Suprapubic skin (tissue), 4 donors: ENCODE measurements around the gene RAPH1. TPM values are rescaled to one million over a fixed set of nuclear protein-coding genes. Genes with fewer than 3 reads are reported as not detected.

Experiments
- DNase-seq, 2 donors: peaks; one replicate each; pipeline ENCODE4 v3.0.0-alpha.2; 2019; ENCODE audit warnings: low spot score in 2 of 2
- H3K27ac ChIP-seq: fragments of 200-600 bp; sonication (generic); one replicate; pipeline ENCODE4 v1.5.1; 2019
- H3K27me3 ChIP-seq: fragments of 200-600 bp; sonication (generic); one replicate; pipeline ENCODE4 v1.5.1; 2019
- H3K36me3 ChIP-seq: fragments of 200-600 bp; sonication (generic); one replicate; pipeline ENCODE4 v1.5.1; 2019
- H3K4me1 ChIP-seq: fragments of 200-600 bp; sonication (generic); one replicate; pipeline ENCODE4 v1.5.1; 2019
- H3K4me3 ChIP-seq: fragments of 200-600 bp; sonication (generic); one replicate; pipeline ENCODE4 v1.5.1; 2019; ENCODE audit warnings: mild to moderate bottlenecking
- H3K9me3 ChIP-seq: fragments of 200-600 bp; sonication (generic); one replicate; pipeline ENCODE4 v1.5.1; 2019
- EP300 ChIP-seq: sonication (generic); formaldehyde crosslinking; IDR thresholded peaks from one replicate; pipeline ENCODE4 v1.6.1; 2017; ENCODE audit warnings: antibody characterized with exemption
- POLR2A ChIP-seq, 2 donors: fragments of 450-650 bp; IDR thresholded peaks; one replicate each; pipeline ENCODE4 v1.6.1; 2017; ENCODE audit warnings: antibody characterized with exemption in 2 of 2, mild to moderate bottlenecking in 2 of 2, moderate library complexity in 2 of 2
- POLR2AphosphoS5 ChIP-seq, 3 donors: sonication (generic); formaldehyde crosslinking; IDR thresholded peaks; one replicate each; pipeline ENCODE4 v1.6.1; 2017; ENCODE audit warnings: antibody characterized with exemption in 3 of 3
- WGBS: methylation state at CpG from one replicate; pipeline ENCODE4 v1.1.5; 2018; 5-methylcytosine and 5-hydroxymethylcytosine counted together
- total RNA-seq, 4 donors: library from RNA; depleted of rRNA; stranded (reverse); fragments of >200 nt; gene quantifications; one replicate each; pipeline ENCODE4 v1.1.0, GENCODE V29; 2016
- TF ChIP-seq, protein P1 (sequence below), 2 donors: fragments of 200-600 bp in 1 of 2; fragments of 450-650 bp in 1 of 2; sonication (generic) in 1 of 2; IDR thresholded peaks; one replicate each; pipeline ENCODE4 v1.5.1; 2016 to 2019; ENCODE audit warnings: antibody characterized with exemption in 2 of 2, mild to moderate bottlenecking in 1 of 2, moderate library complexity in 1 of 2

Gene RAPH1
- total RNA-seq, 4 donors from 2014 or later = 38.3 to 58.2 (median 49.3) TPM

GRCh38 chr2:203360833-203361430 is 174.2 kb downstream of the RAPH1 start:
- no peak overlapping the region for H3K27ac ChIP-seq
- DNase-seq = no peak
- 94% methylated on average over 3 of the region's 3 CpGs for WGBS

DNA sequence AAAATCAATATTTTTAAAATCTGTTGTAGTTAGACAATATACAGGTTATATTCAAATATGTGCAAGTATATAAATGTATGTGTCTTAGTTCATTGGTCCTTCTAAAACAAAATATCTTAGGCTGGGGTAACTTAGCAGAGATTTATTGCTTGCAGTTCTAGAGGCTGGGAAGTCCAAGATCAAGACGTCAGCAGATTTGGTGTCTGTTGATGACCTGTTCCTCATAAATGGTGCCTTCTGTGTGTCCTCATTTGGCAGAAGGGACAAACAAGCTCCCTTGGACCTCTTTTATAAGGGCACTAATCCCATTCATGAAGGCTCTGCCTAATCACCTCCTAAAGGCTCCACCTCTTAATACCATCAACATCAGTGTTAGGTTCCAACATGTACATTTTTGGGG is 175.7 kb downstream of the RAPH1 start:
- Histone ChIP-seq H3K4me3 (no peak overlapping the region), H3K36me3 (no peaks in the 10 kb centered on the region), H3K4me1 (no peaks in the 10 kb centered on the region), H3K27me3 (no peaks in the 10 kb centered on the region), H3K9me3 (no peaks in the 10 kb centered on the region), H3K27ac (no peak overlapping the region)
- TF ChIP-seq POLR2A (IDR thresholded peaks at IDR 0.05) (no peak), EP300 (no peak), POLR2AphosphoS5 (IDR thresholded peaks at IDR 0.05) (no peak)
- TF ChIP-seq, protein P1, sequence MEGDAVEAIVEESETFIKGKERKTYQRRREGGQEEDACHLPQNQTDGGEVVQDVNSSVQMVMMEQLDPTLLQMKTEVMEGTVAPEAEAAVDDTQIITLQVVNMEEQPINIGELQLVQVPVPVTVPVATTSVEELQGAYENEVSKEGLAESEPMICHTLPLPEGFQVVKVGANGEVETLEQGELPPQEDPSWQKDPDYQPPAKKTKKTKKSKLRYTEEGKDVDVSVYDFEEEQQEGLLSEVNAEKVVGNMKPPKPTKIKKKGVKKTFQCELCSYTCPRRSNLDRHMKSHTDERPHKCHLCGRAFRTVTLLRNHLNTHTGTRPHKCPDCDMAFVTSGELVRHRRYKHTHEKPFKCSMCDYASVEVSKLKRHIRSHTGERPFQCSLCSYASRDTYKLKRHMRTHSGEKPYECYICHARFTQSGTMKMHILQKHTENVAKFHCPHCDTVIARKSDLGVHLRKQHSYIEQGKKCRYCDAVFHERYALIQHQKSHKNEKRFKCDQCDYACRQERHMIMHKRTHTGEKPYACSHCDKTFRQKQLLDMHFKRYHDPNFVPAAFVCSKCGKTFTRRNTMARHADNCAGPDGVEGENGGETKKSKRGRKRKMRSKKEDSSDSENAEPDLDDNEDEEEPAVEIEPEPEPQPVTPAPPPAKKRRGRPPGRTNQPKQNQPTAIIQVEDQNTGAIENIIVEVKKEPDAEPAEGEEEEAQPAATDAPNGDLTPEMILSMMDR (IDR thresholded peaks at IDR 0.05) = no peak
- WGBS = 91% methylated on average over 1 of the region's 1 CpG
- DNase-seq = no peak

More at GRCh38 chr2:203360833-203361430, 174.2 kb downstream of the RAPH1 start:
- H3K27me3 ChIP-seq = no peaks in the 10 kb centered on the region
- no peaks in the 10 kb centered on the region for H3K4me1 ChIP-seq
- H3K9me3 ChIP-seq = no peaks in the 10 kb centered on the region
- H3K36me3 ChIP-seq = no peaks in the 10 kb centered on the region
- TF ChIP-seq POLR2A (IDR thresholded peaks at IDR 0.05) (no peak), POLR2AphosphoS5 (IDR thresholded peaks at IDR 0.05) (no peak), EP300 (no peak)
- TF ChIP-seq, protein P1 (IDR thresholded peaks at IDR 0.05) = no peak
- H3K4me3 ChIP-seq = no peak overlapping the region

- Histone ChIP-seq H3K27ac (no peak overlapping the region), H3K9me3 (no peaks in the 10 kb centered on the region), H3K4me3 (no peak overlapping the region), H3K27me3 (no peaks in the 10 kb centered on the region), H3K4me1 (no peaks in the 10 kb centered on the region), H3K36me3 (no peaks in the 10 kb centered on the region)
- TF ChIP-seq, protein P1 (IDR thresholded peaks at IDR 0.05) = no peak
- no peak for TF ChIP-seq POLR2A (IDR thresholded peaks at IDR 0.05)
- no peak for TF ChIP-seq POLR2AphosphoS5 (IDR thresholded peaks at IDR 0.05)
- TF ChIP-seq EP300 = no peak
- no peak for DNase-seq
- 95% methylated on average over 3 of the region's 3 CpGs for WGBS
Observed at GRCh38 chr2:203354966-203355365, 180.1 kb downstream of the RAPH1 start.

DNA sequence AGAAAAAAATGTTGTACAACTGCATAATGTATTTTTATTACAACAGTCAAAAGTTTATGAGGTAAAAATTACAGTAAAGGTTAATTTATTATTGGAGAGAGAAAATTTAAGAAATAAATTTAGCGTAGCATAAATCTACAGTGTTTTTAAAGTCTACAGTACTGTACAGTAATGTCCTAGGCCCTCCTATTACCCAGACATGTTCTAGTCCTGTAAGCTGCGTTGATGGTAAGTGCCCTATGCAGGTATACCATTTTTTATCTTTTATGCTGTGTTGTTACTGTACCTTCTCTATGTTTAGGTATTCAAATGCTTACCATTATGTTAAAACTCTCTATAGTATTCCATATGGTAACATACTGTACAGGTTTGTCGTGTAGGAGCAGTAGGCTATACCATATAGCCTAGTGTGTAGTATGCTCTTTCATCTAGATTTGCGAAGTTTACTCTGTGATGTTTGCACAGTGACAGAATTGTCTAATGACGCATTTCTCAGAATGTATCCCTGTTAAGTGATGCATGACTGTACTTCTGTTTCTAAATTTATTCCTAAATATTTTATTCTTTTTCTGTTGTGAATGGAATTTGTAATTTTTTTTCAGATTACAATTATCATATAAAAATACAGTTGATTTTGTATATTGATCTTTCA is 182.4 kb downstream of the RAPH1 start:
- WGBS = 95% methylated on average over 5 of the region's 5 CpGs
- no peak for DNase-seq
- Histone ChIP-seq H3K4me1 (no peaks in the 10 kb centered on the region), H3K27me3 (no peaks in the 10 kb centered on the region), H3K36me3 (no peaks in the 10 kb centered on the region), H3K27ac (no peak overlapping the region), H3K9me3 (no peaks in the 10 kb centered on the region), H3K4me3 (no peak overlapping the region)
- TF ChIP-seq, protein P1 (IDR thresholded peaks at IDR 0.05) = no peak
- no peak for TF ChIP-seq POLR2A (IDR thresholded peaks at IDR 0.05)
- TF ChIP-seq POLR2AphosphoS5 (IDR thresholded peaks at IDR 0.05) = no peak

GRCh38 chr2:203347375-203347774 is 187.7 kb downstream of the RAPH1 start:
- DNase-seq = no peak
- TF ChIP-seq POLR2AphosphoS5 (IDR thresholded peaks at IDR 0.05) (no peak), POLR2A (IDR thresholded peaks at IDR 0.05) (no peak), EP300 (no peak)
- TF ChIP-seq, protein P1 (IDR thresholded peaks at IDR 0.05) = no peak
- no peaks in the 10 kb centered on the region for H3K4me1 ChIP-seq
- H3K27ac ChIP-seq = no peak overlapping the region
- no peaks in the 10 kb centered on the region for H3K36me3 ChIP-seq
- no peaks in the 10 kb centered on the region for H3K9me3 ChIP-seq
- no peak overlapping the region for H3K4me3 ChIP-seq
- H3K27me3 ChIP-seq = no peaks in the 10 kb centered on the region
- 82% methylated on average over 4 of the region's 4 CpGs for WGBS
